H1 (cell line): ENCODE results near the gene TTC39A. TPM values are rescaled to one million over a fixed set of nuclear protein-coding genes. Genes with fewer than 3 reads are reported as not detected.

Experiments used
- BACH1 ChIP-seq: IDR thresholded peaks from 2 replicates; pipeline ENCODE4 v1.6.1; 2012; ENCODE audit warnings: low read length, improper control_type of control experiment
- CTCF ChIP-seq, 3 experiments: IDR thresholded peaks; 1 replicate in 2 of 3; 2 replicates in 1 of 3; pipeline versions ENCODE4 v1.5.1 to v1.6.1; 2011; ENCODE audit warnings: low read length in 3 of 3, mild to moderate bottlenecking in 3 of 3, inconsistent platforms in 2 of 3, low read depth in 1 of 3, moderate library complexity in 1 of 3; ENCODE audit not compliant: insufficient read depth in 1 of 3; ENCODE audit errors: control extremely low read depth in 1 of 3
- JUN ChIP-seq: IDR thresholded peaks from 2 replicates; pipeline ENCODE4 v1.6.1; 2011; ENCODE audit warnings: low read depth, mild to moderate bottlenecking, improper control_type of control experiment, low read length
- NRF1 ChIP-seq: IDR thresholded peaks from 2 replicates; pipeline ENCODE4 v1.6.1; 2011; ENCODE audit warnings: mild to moderate bottlenecking, low read depth, low read length, improper control_type of control experiment
- POLR2AphosphoS5 ChIP-seq: IDR thresholded peaks from 2 replicates; pipeline ENCODE4 v1.6.1; 2011; ENCODE audit warnings: low read depth, low read length
- RXRA ChIP-seq: IDR thresholded peaks from 2 replicates; pipeline ENCODE4 v1.6.1; 2011; ENCODE audit warnings: low read depth, mild to moderate bottlenecking, low read length, moderate library complexity; ENCODE audit not compliant: insufficient read depth
- polyA plus RNA-seq, 7 experiments: library from polyadenylated mRNA; depleted of rRNA in 3 of 7; stranded (reverse) in 5 of 7; unstranded in 2 of 7; fragments of >200 nt in 5 of 7; fragments of 200-250 nt in 2 of 7; gene quantifications; 1 replicate in 5 of 7; 2 replicates in 1 of 7; 4 replicates in 1 of 7; pipeline versions ENCODE4 v1.2.1 to v1.2.3, GENCODE V29; 2011 to 2013; ENCODE audit warnings: missing spikeins in 2 of 7, mixed read lengths in 2 of 7
- total RNA-seq: library from RNA; stranded (reverse); fragmentation: NEBNext Ultra II Directional; extraction: Animal tissue kit (Norgen Biotek cat#: 25700); gene quantifications from 2 replicates; pipeline ENCODE4 v1.2.1, GENCODE V29; 2021

Gene TTC39A
- total and polyA plus RNA-seq, 2 of the 8 experiments (the other 6 are each of a cell fraction or from before 2014, with no cell fraction given): 5.5 to 5.8 TPM

GRCh38 chr1:51378871-51379270, 48.5 kb upstream of the TTC39A start (continued):
- TF ChIP-seq RXRA (no peak), POLR2AphosphoS5 (no peak), NRF1 (no peak), CTCF (IDR thresholded peaks at IDR 0.05; ENCODE audit: control extremely low read depth in 1 of 3, insufficient read depth in 1 of 3, low read depth in 1 of 3, low read length in 3 of 3) (no peak), BACH1 (no peak), JUN (no peak)
- TF ChIP-seq, all 59 proteins: peak for 0
